HG03103 (cell line): ENCODE data around the gene TMEM215.

Source experiments
- ATAC-seq: cut with Tn5 transposase; IDR thresholded peaks from one replicate; pipeline ENCODE4 v1.9.1; 2021; ENCODE audit warnings: low read depth; ENCODE audit not compliant: unreplicated experiment

Gene TMEM215

DNA sequence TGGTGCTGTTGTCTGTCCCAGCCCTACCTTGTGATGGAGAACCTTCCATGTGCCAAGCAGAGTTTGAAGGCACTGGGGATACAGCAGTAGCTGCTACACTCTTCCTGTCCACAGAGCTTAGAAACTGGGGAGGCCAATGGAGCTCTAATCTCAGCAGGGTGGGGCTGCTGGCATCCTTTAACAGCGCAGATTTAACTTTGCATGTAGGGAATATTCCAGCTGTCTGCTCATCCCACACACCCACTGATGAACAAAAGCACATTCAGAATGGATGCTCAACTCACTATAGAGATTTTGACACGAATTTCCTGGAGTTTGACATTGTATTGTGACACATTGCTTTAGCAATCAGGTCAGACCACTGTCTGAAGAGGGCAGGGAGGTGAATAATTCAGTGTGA is 49.0 kb downstream of the TMEM215 start:
- ATAC-seq: no peak
